Neural cell (in vitro differentiated cells): ENCODE measurements around the gene ZSWIM7. TPM values are rescaled to one million over a fixed set of nuclear protein-coding genes. Genes with fewer than 3 reads are reported as not detected.

Experiments used
- H2AFZ ChIP-seq: fragments of 200-600, 300-800 bp; sonication (generic), shearing (Covaris generic); 2 replicates; pipeline ENCODE4 v1.6.0; 2014; ENCODE audit warnings: low read depth, mild to moderate bottlenecking, antibody characterized with exemption, low read length, moderate library complexity
- H3F3A ChIP-seq: fragments of 200-600 bp; shearing (Covaris generic); 2 replicates; pipeline ENCODE4 v1.6.1; 2016; ENCODE audit warnings: mild to moderate bottlenecking, moderate library complexity, mixed read lengths, antibody characterized with exemption, low read length; ENCODE audit not compliant: insufficient read depth, poor library complexity, severe bottlenecking
- H3K27ac ChIP-seq: fragments of 200-600, 300-800 bp; sonication (generic), shearing (Covaris generic); 2 replicates; pipeline ENCODE4 v1.5.1; 2014; ENCODE audit warnings: mild to moderate bottlenecking, low read length, moderate library complexity
- H3K27me3 ChIP-seq: fragments of 300-800, 200-600 bp; sonication (generic), shearing (Covaris generic); 2 replicates; pipeline ENCODE4 v1.6.0; 2014; ENCODE audit warnings: mild to moderate bottlenecking, low read depth, low read length, moderate library complexity; ENCODE audit not compliant: insufficient read depth
- H3K36me3 ChIP-seq: fragments of 300-800, 200-600 bp; sonication (generic), shearing (Covaris generic); 2 replicates; pipeline ENCODE4 v1.5.1; 2014; ENCODE audit warnings: mild to moderate bottlenecking, antibody characterized with exemption, low read length, moderate library complexity; ENCODE audit not compliant: insufficient read depth
- H3K4me2 ChIP-seq: fragments of 300-800, 200-600 bp; sonication (generic), shearing (Covaris generic); 2 replicates; pipeline ENCODE4 v1.6.0; 2014; ENCODE audit warnings: mild to moderate bottlenecking, low read length
- H3K4me3 ChIP-seq: fragments of 300-800, 200-600 bp; sonication (generic), shearing (Covaris generic); 2 replicates; pipeline ENCODE4 v1.5.1; 2014; ENCODE audit warnings: mild to moderate bottlenecking, low read length, moderate library complexity
- H3K79me2 ChIP-seq: fragments of 200-600 bp; shearing (Covaris generic); replicated peaks from 2 replicates; pipeline ENCODE4 v1.6.0; 2014; ENCODE audit warnings: mild to moderate bottlenecking, low read length, moderate library complexity; ENCODE audit not compliant: insufficient read depth
- H3K9ac ChIP-seq: fragments of 300-800, 200-600 bp; sonication (generic), shearing (Covaris generic); 2 replicates; pipeline ENCODE4 v1.6.1; 2016; ENCODE audit warnings: mild to moderate bottlenecking, low read length, mixed read lengths
- H3K9me2 ChIP-seq: fragments of 200-600 bp; shearing (Covaris generic); 2 replicates; pipeline ENCODE4 v1.6.1; 2016; ENCODE audit warnings: mild to moderate bottlenecking, low read length, mixed read lengths; ENCODE audit not compliant: insufficient read depth
- H3K9me3 ChIP-seq: fragments of 200-600, 300-800 bp; sonication (generic), shearing (Covaris generic); 2 replicates; pipeline ENCODE4 v1.6.1; 2016; ENCODE audit warnings: mild to moderate bottlenecking, mixed run types, low read length, moderate library complexity, mixed read lengths
- H4K20me1 ChIP-seq: fragments of 200-600 bp; shearing (Covaris generic); 2 replicates; pipeline ENCODE4 v1.6.1; 2016; ENCODE audit warnings: mild to moderate bottlenecking, mixed run types; ENCODE audit not compliant: insufficient read depth
- EP300 ChIP-seq: fragments of 450-650 bp; conservative IDR thresholded peaks from 2 replicates; pipeline ENCODE4 v1.6.1; 2014; ENCODE audit warnings: antibody characterized with exemption, mild to moderate bottlenecking, moderate library complexity; ENCODE audit not compliant: poor library complexity, severe bottlenecking
- EZH2 ChIP-seq: fragments of 200-600, 300-800 bp; shearing (Covaris generic), sonication (generic); IDR thresholded peaks from 2 replicates; pipeline ENCODE4 v1.6.1; 2014; ENCODE audit warnings: antibody characterized with exemption, low read length, borderline replicate concordance, mild to moderate bottlenecking; ENCODE audit not compliant: insufficient read depth, poor library complexity, severe bottlenecking
- MXI1 ChIP-seq: fragments of 450-650 bp; conservative IDR thresholded peaks from 2 replicates; pipeline ENCODE4 v1.6.1; 2014; ENCODE audit warnings: antibody characterized with exemption, mild to moderate bottlenecking; ENCODE audit not compliant: poor library complexity, severe bottlenecking
- POLR2AphosphoS5 ChIP-seq: IDR thresholded peaks from 2 replicates; pipeline ENCODE4 v1.6.1; 2012
- RAD21 ChIP-seq: fragments of 450-650 bp; conservative IDR thresholded peaks from 2 replicates; pipeline ENCODE4 v1.6.1; 2014; ENCODE audit warnings: antibody characterized with exemption, mild to moderate bottlenecking, moderate library complexity
- SMC3 ChIP-seq: fragments of 450-650 bp; conservative IDR thresholded peaks from 2 replicates; pipeline ENCODE4 v1.6.1; 2014; ENCODE audit warnings: antibody characterized with exemption, mild to moderate bottlenecking, moderate library complexity; ENCODE audit not compliant: poor library complexity
- TAF1 ChIP-seq: IDR thresholded peaks from 2 replicates; pipeline ENCODE4 v1.6.1; 2012; ENCODE audit warnings: low read depth
- polyA plus RNA-seq: library from polyadenylated mRNA; depleted of rRNA; stranded (reverse); fragments of >200 nt; gene quantifications from 2 replicates; pipeline ENCODE4 v1.2.3, GENCODE V29; 2014
- TF ChIP-seq, protein P1 (sequence below): fragments of 450-650 bp; IDR thresholded peaks from 2 replicates; pipeline ENCODE4 v1.5.1; 2014; ENCODE audit warnings: antibody characterized with exemption, mild to moderate bottlenecking, moderate library complexity; ENCODE audit not compliant: poor library complexity, severe bottlenecking
- TF ChIP-seq, protein P2 (sequence below): IDR thresholded peaks from 2 replicates; pipeline ENCODE4 v1.6.1; 2012; ENCODE audit warnings: borderline replicate concordance

Gene ZSWIM7
- polyA plus RNA-seq, 1 donor from 2014 or later: 34.0 TPM

DNA sequence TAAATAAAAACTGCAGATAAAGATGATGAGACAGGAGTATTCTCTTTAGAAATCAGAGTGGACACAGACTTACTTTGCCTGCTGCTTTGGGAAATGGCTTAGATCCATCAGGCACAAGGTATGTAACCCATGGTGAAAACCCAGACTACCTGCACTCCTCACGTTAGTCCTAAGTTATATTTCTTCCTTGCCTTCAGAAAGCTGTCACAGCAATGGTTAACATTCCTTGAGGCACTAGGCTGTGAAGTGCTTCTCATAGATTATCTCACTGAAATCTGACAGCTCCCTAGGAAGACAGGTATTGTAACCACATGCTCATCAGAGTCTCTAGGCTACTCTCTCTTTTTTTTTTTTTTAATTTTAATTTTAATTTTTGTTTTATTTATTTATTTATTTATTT, 20.9 kb downstream of the ZSWIM7 start:
- TF ChIP-seq EP300 (no peak), TAF1 (no peak), EZH2 (no peak), RAD21 (no peak), SMC3 (no peak), MXI1 (no peak), POLR2AphosphoS5 (no peak)
- TF ChIP-seq, protein P1, sequence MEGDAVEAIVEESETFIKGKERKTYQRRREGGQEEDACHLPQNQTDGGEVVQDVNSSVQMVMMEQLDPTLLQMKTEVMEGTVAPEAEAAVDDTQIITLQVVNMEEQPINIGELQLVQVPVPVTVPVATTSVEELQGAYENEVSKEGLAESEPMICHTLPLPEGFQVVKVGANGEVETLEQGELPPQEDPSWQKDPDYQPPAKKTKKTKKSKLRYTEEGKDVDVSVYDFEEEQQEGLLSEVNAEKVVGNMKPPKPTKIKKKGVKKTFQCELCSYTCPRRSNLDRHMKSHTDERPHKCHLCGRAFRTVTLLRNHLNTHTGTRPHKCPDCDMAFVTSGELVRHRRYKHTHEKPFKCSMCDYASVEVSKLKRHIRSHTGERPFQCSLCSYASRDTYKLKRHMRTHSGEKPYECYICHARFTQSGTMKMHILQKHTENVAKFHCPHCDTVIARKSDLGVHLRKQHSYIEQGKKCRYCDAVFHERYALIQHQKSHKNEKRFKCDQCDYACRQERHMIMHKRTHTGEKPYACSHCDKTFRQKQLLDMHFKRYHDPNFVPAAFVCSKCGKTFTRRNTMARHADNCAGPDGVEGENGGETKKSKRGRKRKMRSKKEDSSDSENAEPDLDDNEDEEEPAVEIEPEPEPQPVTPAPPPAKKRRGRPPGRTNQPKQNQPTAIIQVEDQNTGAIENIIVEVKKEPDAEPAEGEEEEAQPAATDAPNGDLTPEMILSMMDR: no peak
- TF ChIP-seq, protein P2, sequence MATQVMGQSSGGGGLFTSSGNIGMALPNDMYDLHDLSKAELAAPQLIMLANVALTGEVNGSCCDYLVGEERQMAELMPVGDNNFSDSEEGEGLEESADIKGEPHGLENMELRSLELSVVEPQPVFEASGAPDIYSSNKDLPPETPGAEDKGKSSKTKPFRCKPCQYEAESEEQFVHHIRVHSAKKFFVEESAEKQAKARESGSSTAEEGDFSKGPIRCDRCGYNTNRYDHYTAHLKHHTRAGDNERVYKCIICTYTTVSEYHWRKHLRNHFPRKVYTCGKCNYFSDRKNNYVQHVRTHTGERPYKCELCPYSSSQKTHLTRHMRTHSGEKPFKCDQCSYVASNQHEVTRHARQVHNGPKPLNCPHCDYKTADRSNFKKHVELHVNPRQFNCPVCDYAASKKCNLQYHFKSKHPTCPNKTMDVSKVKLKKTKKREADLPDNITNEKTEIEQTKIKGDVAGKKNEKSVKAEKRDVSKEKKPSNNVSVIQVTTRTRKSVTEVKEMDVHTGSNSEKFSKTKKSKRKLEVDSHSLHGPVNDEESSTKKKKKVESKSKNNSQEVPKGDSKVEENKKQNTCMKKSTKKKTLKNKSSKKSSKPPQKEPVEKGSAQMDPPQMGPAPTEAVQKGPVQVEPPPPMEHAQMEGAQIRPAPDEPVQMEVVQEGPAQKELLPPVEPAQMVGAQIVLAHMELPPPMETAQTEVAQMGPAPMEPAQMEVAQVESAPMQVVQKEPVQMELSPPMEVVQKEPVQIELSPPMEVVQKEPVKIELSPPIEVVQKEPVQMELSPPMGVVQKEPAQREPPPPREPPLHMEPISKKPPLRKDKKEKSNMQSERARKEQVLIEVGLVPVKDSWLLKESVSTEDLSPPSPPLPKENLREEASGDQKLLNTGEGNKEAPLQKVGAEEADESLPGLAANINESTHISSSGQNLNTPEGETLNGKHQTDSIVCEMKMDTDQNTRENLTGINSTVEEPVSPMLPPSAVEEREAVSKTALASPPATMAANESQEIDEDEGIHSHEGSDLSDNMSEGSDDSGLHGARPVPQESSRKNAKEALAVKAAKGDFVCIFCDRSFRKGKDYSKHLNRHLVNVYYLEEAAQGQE: no peak
- no peaks in the 10 kb centered on the region for H4K20me1 ChIP-seq
- no peak overlapping the region for H3K9ac ChIP-seq
- H3K9me2 ChIP-seq: no peaks in the 10 kb centered on the region
- no peak overlapping the region for H3K4me2 ChIP-seq
- no peaks in the 10 kb centered on the region for H3K79me2 ChIP-seq
- no peaks in the 10 kb centered on the region for H3F3A ChIP-seq
- no peaks in the 10 kb centered on the region for H3K9me3 ChIP-seq
- H3K36me3 ChIP-seq: peaks cover 13% of the 10 kb centered on the region
- H3K4me3 ChIP-seq: no peak overlapping the region
- no peaks in the 10 kb centered on the region for H3K27me3 ChIP-seq
- H2AFZ ChIP-seq: no peak overlapping the region
- no peak overlapping the region for H3K27ac ChIP-seq

DNA sequence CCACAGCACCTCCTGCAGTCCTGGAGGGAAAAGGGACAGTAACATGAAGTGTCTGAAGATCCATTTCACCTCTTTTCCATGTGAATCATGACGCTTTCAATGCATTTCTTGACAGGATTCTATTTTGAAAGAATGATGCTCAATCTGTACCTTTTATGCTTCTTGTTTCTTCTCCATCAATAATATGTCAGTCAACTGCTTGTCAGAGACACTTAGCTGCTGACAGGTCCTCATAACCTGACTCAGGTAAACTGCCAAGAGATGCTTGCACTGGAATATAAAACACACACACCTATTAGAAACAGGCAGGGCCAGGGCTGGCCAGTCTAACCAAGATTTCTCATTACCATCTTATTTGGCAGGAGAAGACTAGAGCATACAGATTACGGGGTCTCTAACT, 21.6 kb downstream of the ZSWIM7 start:
- Histone ChIP-seq H2AFZ (no peak overlapping the region), H3K27me3 (no peaks in the 10 kb centered on the region), H3K79me2 (no peaks in the 10 kb centered on the region), H4K20me1 (no peaks in the 10 kb centered on the region), H3K27ac (peak overlapping the region; percentile 34), H3K9me3 (no peaks in the 10 kb centered on the region), H3F3A (no peaks in the 10 kb centered on the region), H3K9ac (no peak overlapping the region), H3K4me3 (no peak overlapping the region), H3K4me2 (no peak overlapping the region), H3K9me2 (no peaks in the 10 kb centered on the region), H3K36me3 (peaks cover 13% of the 10 kb centered on the region)
- TF ChIP-seq EP300 (peak; percentile 98), SMC3 (no peak), POLR2AphosphoS5 (peak; percentile 77), MXI1 (no peak), RAD21 (no peak), EZH2 (no peak), TAF1 (no peak)
- TF ChIP-seq, protein P1: peak; percentile 60
- TF ChIP-seq, protein P2: peak; percentile 38
